GM12878 (cell line): ENCODE data around the gene SERPINE1. TPM values are rescaled to one million over a fixed set of nuclear protein-coding genes. Genes with fewer than 3 reads are reported as not detected.

Source experiments
- ATAC-seq: fragments of 200-7000 bp; cut with Tn5 transposase; 3 replicates; pipeline ENCODE4 v1.9.1; 2020; ENCODE audit warnings: mild to moderate bottlenecking, moderate library complexity
- BruUV-seq: library from RNA; stranded (reverse); fragments of 400-500 nt; replicated peaks from 2 replicates; lab custom pipeline; 2021; lab: Mats Ljungman, UMichigan
- CTCF ChIA-PET: fragments of 300-600 bp; sonication (Branson Sonifier 250); formaldehyde crosslinking; extraction: SDS; loops from one replicate; lab custom pipeline; 2021; ENCODE audit warnings: inconsistent platforms; lab: Yijun Ruan, JAX
- POLR2A ChIA-PET: fragments of 350-600 bp; formaldehyde crosslinking; extraction: SDS; loops from one replicate; lab custom pipeline; 2021; ENCODE audit warnings: inconsistent platforms; lab: Charles Lee
- RAD21 ChIA-PET: fragments of 300-600 bp; sonication (Branson Sonifier 250); formaldehyde crosslinking; loops from one replicate; lab custom pipeline; 2023; ENCODE audit warnings: antibody characterized with exemption; ENCODE audit not compliant: unreplicated experiment; lab: Charles Lee
- SMC1A ChIA-PET: fragments of 300-600 bp; sonication (Branson Sonifier 250); formaldehyde crosslinking; loops from one replicate; lab custom pipeline; 2023; ENCODE audit not compliant: unreplicated experiment, uncharacterized antibody; lab: Charles Lee
- DNase-seq: peaks from one replicate; pipeline ENCODE4 v3.0.0-alpha.2; 2011; ENCODE audit warnings: low read depth, low spot score
- FAIRE-seq: peaks from 3 replicates; lab custom pipeline; 2011; peaks lifted over from hg19 to GRCh38; lab: Jason Lieb, UNC
- H2AFZ ChIP-seq: 2 replicates; pipeline ENCODE4 v1.6.0; 2011; ENCODE audit warnings: low read depth, low read length, control low read depth; ENCODE audit not compliant: control insufficient read depth
- H3K27ac ChIP-seq: 2 replicates; pipeline ENCODE4 v1.5.1; 2011; ENCODE audit warnings: control low read depth; ENCODE audit not compliant: control insufficient read depth, insufficient read depth
- H3K27me3 ChIP-seq, 2 experiments: replicated peaks in 1 of 2; 2 replicates each; pipeline versions ENCODE4 v1.6.0 to v1.6.1; 2011; ENCODE audit warnings: low read length in 1 of 2; ENCODE audit not compliant: control insufficient read depth in 2 of 2, insufficient read depth in 2 of 2
- H3K36me3 ChIP-seq, 2 experiments: 2 replicates each; pipeline ENCODE4 v1.5.1; 2011; ENCODE audit warnings: low read length in 1 of 2; ENCODE audit not compliant: control insufficient read depth in 2 of 2, insufficient read depth in 2 of 2
- H3K4me1 ChIP-seq: 2 replicates; pipeline ENCODE4 v1.6.1; 2011; ENCODE audit warnings: mild to moderate bottlenecking, low read length, moderate library complexity, mixed read lengths; ENCODE audit not compliant: control insufficient read depth, insufficient read depth
- H3K4me2 ChIP-seq: 2 replicates; pipeline ENCODE4 v1.6.0; 2011; ENCODE audit warnings: control low read depth; ENCODE audit not compliant: control insufficient read depth, insufficient read depth
- H3K4me3 ChIP-seq: fragments of 200-600 bp; sonication (generic); 2 replicates; pipeline ENCODE4 v1.5.1; 2016
- H3K79me2 ChIP-seq: 2 replicates; pipeline ENCODE4 v1.6.0; 2011; ENCODE audit warnings: low read length; ENCODE audit not compliant: control insufficient read depth, insufficient read depth
- H3K9ac ChIP-seq: 2 replicates; pipeline ENCODE4 v1.8.0; 2011; ENCODE audit warnings: low read length, control low read depth, mixed read lengths; ENCODE audit not compliant: control insufficient read depth, insufficient read depth
- H3K9me3 ChIP-seq: replicated peaks from 3 replicates; pipeline ENCODE4 v1.5.1; 2011; ENCODE audit warnings: mild to moderate bottlenecking, low read length; ENCODE audit not compliant: control insufficient read depth, insufficient read depth
- H4K20me1 ChIP-seq: 2 replicates; pipeline ENCODE4 v1.6.0; 2011; ENCODE audit not compliant: control insufficient read depth, insufficient read depth
- ATF7 ChIP-seq: fragments of 450-650 bp; IDR thresholded peaks from 2 replicates; pipeline ENCODE4 v1.6.1; 2016; ENCODE audit warnings: low read depth, mild to moderate bottlenecking
- ELK1 ChIP-seq: IDR thresholded peaks from 2 replicates; pipeline ENCODE4 v1.6.1; 2012; ENCODE audit warnings: low read depth, low read length, improper control_type of control experiment
- HDAC6 ChIP-seq: fragments of 200-600 bp; sonication (generic); IDR thresholded peaks from one replicate; pipeline ENCODE4 v1.8.0; 2017; ENCODE audit warnings: antibody characterized with exemption; ENCODE audit not compliant: unreplicated experiment
- IKZF1 ChIP-seq: fragments of 450-650 bp; conservative IDR thresholded peaks from 2 replicates; pipeline ENCODE4 v1.6.1; 2017; ENCODE audit warnings: antibody characterized with exemption, mild to moderate bottlenecking
- IKZF2 ChIP-seq, 2 experiments: fragments of 450-650 bp; IDR thresholded peaks; 2 replicates each; pipeline ENCODE4 v1.6.1; 2017; ENCODE audit warnings: mild to moderate bottlenecking in 2 of 2, moderate library complexity in 2 of 2
- KDM1A ChIP-seq: fragments of 200-600 bp; sonication (generic); IDR thresholded peaks from 2 replicates; pipeline ENCODE4 v1.6.1; 2016; ENCODE audit warnings: borderline replicate concordance
- MTA2 ChIP-seq: fragments of 450-650 bp; IDR thresholded peaks from 2 replicates; pipeline ENCODE4 v1.6.1; 2016; ENCODE audit warnings: low read depth, mild to moderate bottlenecking, moderate library complexity
- RAD51 ChIP-seq: fragments of 450-650 bp; IDR thresholded peaks from 2 replicates; pipeline ENCODE4 v1.6.1; 2016; ENCODE audit warnings: moderate library complexity, mild to moderate bottlenecking, inconsistent platforms
- RUNX3 ChIP-seq: IDR thresholded peaks from 2 replicates; pipeline ENCODE4 v1.6.1; 2012; ENCODE audit warnings: low read length, inconsistent platforms
- SMAD5 ChIP-seq: IDR thresholded peaks from 2 replicates; pipeline ENCODE4 v1.6.1; 2016; ENCODE audit warnings: antibody characterized with exemption, low read depth
- SREBF2 ChIP-seq: IDR thresholded peaks from 2 replicates; pipeline ENCODE4 v1.6.1; 2012; ENCODE audit warnings: mild to moderate bottlenecking, low read length
- WGBS: methylation state at CpG from one replicate; pipeline ENCODE4 v1.1.6; 2016; ENCODE audit warnings: low lambda C conversion rate; ENCODE audit not compliant: insufficient replicate concordance, insufficient coverage; ENCODE audit errors: missing lambda C conversion rate; 5-methylcytosine and 5-hydroxymethylcytosine counted together
- in situ Hi-C: fragments of 300-500 bp; cut with MboI; formaldehyde crosslinking; loops from 9 replicates; pipeline ENCODE4 v1.14.3; 2018; ENCODE audit warnings: mixed read lengths
- intact Hi-C: fragments of 100-400 bp; cut with micrococcal nuclease; formaldehyde crosslinking; loops from one replicate; pipeline ENCODE4 v1.14.2; 2022; ENCODE audit not compliant: unreplicated experiment
- polyA plus RNA-seq, 11 experiments: library from polyadenylated mRNA; depleted of rRNA in 4 of 11; unstranded in 6 of 11; stranded (reverse) in 5 of 11; fragments of >200 nt; fragmentation: Nextera tagmentation in 4 of 11; fragmentation: Illumina TruSeq in 1 of 11; extraction: Ambion mirVana in 4 of 11; extraction: Trizol in 1 of 11; gene quantifications; 1 replicate in 1 of 11; 2 replicates in 10 of 11; pipeline versions ENCODE4 v1.2.1 to v1.2.3, GENCODE V29; 2011 to 2016; ENCODE audit warnings: inconsistent platforms in 2 of 11, missing spikeins in 2 of 11, low read depth in 1 of 11
- total RNA-seq, 4 experiments: library from RNA; depleted of rRNA in 3 of 4; stranded (reverse); fragments of >200 nt in 3 of 4; fragmentation: Illumina TruSeq in 1 of 4; extraction: Trizol in 1 of 4; gene quantifications; 2 replicates each; pipeline versions ENCODE4 v1.2.1 to v1.2.3, GENCODE V29; 2013 to 2021
- TF ChIP-seq, protein P1 (sequence below): fragments of 450-650 bp; formaldehyde crosslinking; IDR thresholded peaks from 2 replicates; pipeline ENCODE4 v1.4.0; 2022; ENCODE audit warnings: mild to moderate bottlenecking, moderate library complexity

The SERPINE1 gene
- total and polyA plus RNA-seq, 10 of the 15 experiments (the other 5 are each of a cell fraction or from before 2014, with no cell fraction given), result 0.20 to 2.4 (median 0.44) TPM

DNA sequence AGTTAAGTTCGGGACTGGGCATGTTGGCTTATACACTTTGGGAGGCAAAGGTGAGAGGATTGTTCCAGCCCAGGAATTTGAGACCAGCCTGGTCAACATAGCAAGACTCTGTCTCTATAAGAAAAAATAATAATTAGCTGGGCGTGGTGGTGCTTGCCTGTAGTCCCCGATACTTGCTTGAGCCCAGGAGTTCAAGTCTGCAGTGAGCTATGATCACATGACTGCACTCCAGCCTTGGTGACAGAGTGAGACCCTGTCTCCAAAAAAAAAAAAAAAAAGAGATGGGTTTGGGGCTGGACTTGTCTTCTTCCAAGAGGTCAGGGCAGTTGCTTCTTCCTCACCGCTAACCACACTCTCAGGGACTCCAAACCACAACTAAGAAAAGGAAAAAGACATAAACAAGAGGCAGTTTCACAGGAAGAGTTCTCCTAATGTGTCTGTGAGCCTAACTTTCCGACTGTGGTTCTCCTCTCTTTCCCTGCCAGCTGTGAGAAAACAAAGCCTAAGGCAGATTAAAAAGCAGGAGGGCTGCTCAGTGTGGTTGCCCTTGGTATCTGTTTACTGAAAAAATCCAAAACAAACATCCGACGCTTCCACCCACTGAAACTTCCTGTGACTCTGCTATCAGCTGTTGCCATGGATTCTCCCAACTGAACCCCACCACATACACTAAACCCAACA is 2.4 kb upstream of the SERPINE1 start:
- no peak for TF ChIP-seq ATF7
- no peak for TF ChIP-seq ELK1
- no peak for TF ChIP-seq SREBF2
- no peak for TF ChIP-seq SMAD5
- TF ChIP-seq KDM1A, result no peak
- TF ChIP-seq HDAC6, result no peak
- no peak for TF ChIP-seq MTA2
- peak; percentile 54; the same call in 1 of the 2 replicates for TF ChIP-seq RAD51
- TF ChIP-seq, protein P1, sequence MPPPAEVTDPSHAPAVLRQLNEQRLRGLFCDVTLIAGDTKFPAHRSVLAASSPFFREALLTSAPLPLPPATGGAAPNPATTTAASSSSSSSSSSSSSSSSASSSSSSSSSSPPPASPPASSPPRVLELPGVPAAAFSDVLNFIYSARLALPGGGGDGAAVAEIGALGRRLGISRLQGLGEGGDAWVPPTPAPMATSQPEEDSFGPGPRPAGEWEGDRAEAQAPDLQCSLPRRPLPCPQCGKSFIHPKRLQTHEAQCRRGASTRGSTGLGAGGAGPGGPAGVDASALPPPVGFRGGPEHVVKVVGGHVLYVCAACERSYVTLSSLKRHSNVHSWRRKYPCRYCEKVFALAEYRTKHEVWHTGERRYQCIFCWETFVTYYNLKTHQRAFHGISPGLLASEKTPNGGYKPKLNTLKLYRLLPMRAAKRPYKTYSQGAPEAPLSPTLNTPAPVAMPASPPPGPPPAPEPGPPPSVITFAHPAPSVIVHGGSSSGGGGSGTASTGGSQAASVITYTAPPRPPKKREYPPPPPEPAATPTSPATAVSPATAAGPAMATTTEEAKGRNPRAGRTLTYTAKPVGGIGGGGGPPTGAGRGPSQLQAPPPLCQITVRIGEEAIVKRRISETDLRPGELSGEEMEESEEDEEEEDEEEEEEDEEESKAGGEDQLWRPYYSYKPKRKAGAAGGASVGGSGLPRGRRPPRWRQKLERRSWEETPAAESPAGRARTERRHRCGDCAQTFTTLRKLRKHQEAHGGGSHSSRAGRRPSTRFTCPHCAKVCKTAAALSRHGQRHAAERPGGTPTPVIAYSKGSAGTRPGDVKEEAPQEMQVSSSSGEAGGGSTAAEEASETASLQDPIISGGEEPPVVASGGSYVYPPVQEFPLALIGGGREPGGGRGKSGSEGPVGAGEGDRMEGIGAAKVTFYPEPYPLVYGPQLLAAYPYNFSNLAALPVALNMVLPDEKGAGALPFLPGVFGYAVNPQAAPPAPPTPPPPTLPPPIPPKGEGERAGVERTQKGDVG (CRISPR knock-in tag), result no peak
- peak; percentile 24 to 42; a peak in 3 of 4 replicates for TF ChIP-seq IKZF2 (IDR thresholded peaks at IDR 0.05)
- TF ChIP-seq IKZF1, result 0 out of 2 replicates have a peak, but pooled peaks have one; percentile 42
- TF ChIP-seq RUNX3, result peak; percentile 78
- TF ChIP-seq, all 136 proteins: peak for 4
- ChIA-PET RAD21 (interaction anchor here (1.2 to 2.6 kb wide), 3 partner anchors 9 to 39 kb away, joined by 3 to 8 read pairs (median 3); partner anchors contain the start of gene TRIM56), CTCF (interaction anchor here (0.6 to 4.0 kb wide), 9 partner anchors 10 to 178 kb away, joined by 3 to 31 read pairs (median 11); no protein-coding TSS in a partner anchor), POLR2A (interaction anchor here (0.7 to 3.4 kb wide), 3 partner anchors 13 to 41 kb away, joined by 4 to 24 read pairs (median 5); partner anchors contain the start of gene VGF), SMC1A (interaction anchor here (1.3 to 2.9 kb wide), 2 partner anchors 9 to 28 kb away, joined by 3 to 12 read pairs; no protein-coding TSS in a partner anchor)
- H3K9me3 ChIP-seq, result no peaks in the 10 kb centered on the region
- no peak overlapping the region for H3K27ac ChIP-seq
- H3K27me3 ChIP-seq, result no peaks in the 10 kb centered on the region
- no peaks in the 10 kb centered on the region for H3K79me2 ChIP-seq
- H3K36me3 ChIP-seq, result no peaks in the 10 kb centered on the region
- FAIRE-seq (no peak), ATAC-seq (no peak), DNase-seq (no peak)
- in situ Hi-C loops, result no loop called here
- H2AFZ ChIP-seq, result no peak overlapping the region
- no TSS peak for BruUV-seq
- peaks cover 26% of the 10 kb centered on the region for H3K4me1 ChIP-seq
- no peaks in the 10 kb centered on the region for H4K20me1 ChIP-seq
- H3K4me2 ChIP-seq, result 0 out of 2 replicates have a peak overlapping the region, but pooled peaks have one; percentile 9
- intact Hi-C loops, result loop anchor here (5.0 kb wide), 1 partner anchor 37 kb away; the partner anchor contains the start of gene TRIM56
- 59% methylated on average over 7 of the region's 7 CpGs for WGBS
- H3K4me3 ChIP-seq, result no peak overlapping the region
- H3K9ac ChIP-seq, result no peak overlapping the region
